H1 (cell line): Measurements from ENCODE around the gene SBF1. TPM values are rescaled to one million over a fixed set of nuclear protein-coding genes. Genes with fewer than 3 reads are reported as not detected.

ENCODE experiments used
- CTCF ChIA-PET: fragments of 300-600 bp; sonication (Branson Sonifier 250); formaldehyde crosslinking; loops from one replicate; lab custom pipeline; 2021; ENCODE audit not compliant: partially characterized antibody; lab: Charles Lee
- POLR2A ChIA-PET: fragments of 300-600 bp; sonication (Branson Sonifier 250); formaldehyde crosslinking; loops from one replicate; lab custom pipeline; 2021; ENCODE audit warnings: inconsistent platforms; ENCODE audit not compliant: partially characterized antibody; lab: Charles Lee
- DNase-seq, 2 experiments: peaks; one replicate each; pipeline versions ENCODE4 v3.0.0 to v3.0.0-alpha.2; 2010 to 2022; ENCODE audit warnings: low spot score in 2 of 2, low read depth in 1 of 2, mixed read lengths in 1 of 2
- FAIRE-seq: peaks from 2 replicates; lab custom pipeline; 2011; peaks lifted over from hg19 to GRCh38; lab: Jason Lieb, UNC
- H2AFZ ChIP-seq: 2 replicates; pipeline ENCODE4 v1.8.1; 2012; ENCODE audit warnings: low read length, inconsistent platforms
- H2AK5ac ChIP-seq: 2 replicates; pipeline ENCODE4 v1.6.1; 2013; ENCODE audit warnings: low read depth, low read length
- H2BK120ac ChIP-seq: replicated peaks from 2 replicates; pipeline ENCODE3; 2013; ENCODE audit warnings: low read depth, low read length, inconsistent platforms
- H2BK12ac ChIP-seq: 2 replicates; pipeline ENCODE4 v1.6.1; 2013; ENCODE audit warnings: low read depth, low read length
- H2BK15ac ChIP-seq: 2 replicates; pipeline ENCODE4 v1.6.1; 2013; ENCODE audit warnings: low read length
- H2BK20ac ChIP-seq: 2 replicates; pipeline ENCODE4 v1.6.1; 2013; ENCODE audit warnings: low read length
- H2BK5ac ChIP-seq: 2 replicates; pipeline ENCODE4 v1.6.1; 2013; ENCODE audit warnings: low read depth, low read length
- H3K14ac ChIP-seq: 2 replicates; pipeline ENCODE4 v1.6.1; 2013; ENCODE audit warnings: inconsistent platforms; ENCODE audit not compliant: insufficient read length
- H3K18ac ChIP-seq: 2 replicates; pipeline ENCODE4 v1.6.1; 2013; ENCODE audit warnings: low read length; ENCODE audit errors: extremely low read depth
- H3K23ac ChIP-seq: 2 replicates; pipeline ENCODE4 v1.6.1; 2013; ENCODE audit warnings: inconsistent platforms; ENCODE audit not compliant: insufficient read length
- H3K23me2 ChIP-seq: 2 replicates; pipeline ENCODE4 v1.6.1; 2013; ENCODE audit warnings: low read depth, low read length
- H3K27ac ChIP-seq: 2 replicates; pipeline ENCODE4 v1.6.1; 2011; ENCODE audit warnings: low read depth, low read length, inconsistent platforms
- H3K27me3 ChIP-seq, 4 experiments: replicated peaks in 1 of 4; 1 replicate in 1 of 4; 2 replicates in 3 of 4; pipeline versions ENCODE4 v1.6.1 to v1.8.1; 2011 to 2013; ENCODE audit warnings: low read length in 3 of 4, mild to moderate bottlenecking in 3 of 4, inconsistent platforms in 2 of 4, mixed read lengths in 2 of 4, moderate library complexity in 1 of 4; ENCODE audit not compliant: control insufficient read depth in 3 of 4, insufficient read depth in 3 of 4; ENCODE audit errors: extremely low read depth in 1 of 4
- H3K36me3 ChIP-seq, 4 experiments: 2 replicates each; pipeline versions ENCODE4 v1.6.1 to v1.8.1; 2011 to 2013; ENCODE audit warnings: mild to moderate bottlenecking in 4 of 4, low read length in 3 of 4, moderate library complexity in 2 of 4, control low read depth in 1 of 4, inconsistent platforms in 1 of 4; ENCODE audit not compliant: insufficient read depth in 4 of 4, control insufficient read depth in 2 of 4
- H3K4ac ChIP-seq: replicated peaks from 2 replicates; pipeline ENCODE3; 2013; ENCODE audit warnings: low read length, low read depth, mixed read lengths, inconsistent platforms; ENCODE audit not compliant: insufficient read length
- H3K4me1 ChIP-seq, 4 experiments: replicated peaks in 1 of 4; 1 replicate in 1 of 4; 2 replicates in 3 of 4; pipeline versions ENCODE4 v1.6.1 to v1.8.1; 2011 to 2013; ENCODE audit warnings: low read length in 3 of 4, inconsistent platforms in 2 of 4, mixed read lengths in 1 of 4; ENCODE audit not compliant: insufficient read depth in 4 of 4, control insufficient read depth in 3 of 4
- H3K4me2 ChIP-seq, 2 experiments: 2 replicates each; pipeline versions ENCODE4 v1.6.1 to v1.8.1; 2011 to 2013; ENCODE audit warnings: low read depth in 2 of 2, low read length in 2 of 2, control low read depth in 1 of 2, inconsistent platforms in 1 of 2, mild to moderate bottlenecking in 1 of 2; ENCODE audit not compliant: insufficient read depth in 1 of 2
- H3K4me3 ChIP-seq, 4 experiments: fragments of 200-600, 300-600 bp in 1 of 4; sonication (generic), shearing (Covaris generic), sonication (Bioruptor Twin) in 1 of 4; 2 replicates each; pipeline versions ENCODE4 v1.5.1 to v1.8.1; 2011 to 2016; ENCODE audit warnings: low read length in 4 of 4, low read depth in 3 of 4, control low read depth in 2 of 4, inconsistent platforms in 2 of 4, mild to moderate bottlenecking in 2 of 4, mixed read lengths in 1 of 4, moderate library complexity in 1 of 4; ENCODE audit not compliant: insufficient read depth in 2 of 4; ENCODE audit errors: extremely low read depth in 1 of 4
- H3K56ac ChIP-seq: replicated peaks from 2 replicates; pipeline ENCODE3; 2013; ENCODE audit warnings: low read depth, mild to moderate bottlenecking, mixed read lengths, low read length, inconsistent platforms; ENCODE audit not compliant: insufficient read length
- H3K79me1 ChIP-seq: 2 replicates; pipeline ENCODE4 v1.6.1; 2013; ENCODE audit warnings: low read depth, low read length, control low read depth
- H3K79me2 ChIP-seq, 2 experiments: 2 replicates each; pipeline versions ENCODE4 v1.6.1 to v1.8.1; 2012 to 2013; ENCODE audit warnings: low read length in 2 of 2, mild to moderate bottlenecking in 2 of 2, inconsistent platforms in 1 of 2; ENCODE audit not compliant: insufficient read depth in 2 of 2, control insufficient read depth in 1 of 2
- H3K9ac ChIP-seq, 4 experiments: replicated peaks in 1 of 4; 1 replicate in 1 of 4; 2 replicates in 3 of 4; pipeline versions ENCODE4 v1.6.1 to v1.8.1; 2011 to 2013; ENCODE audit warnings: low read depth in 3 of 4, low read length in 3 of 4, control low read depth in 2 of 4, mild to moderate bottlenecking in 2 of 4, moderate library complexity in 2 of 4, inconsistent platforms in 1 of 4; ENCODE audit errors: extremely low read depth in 1 of 4
- H3K9me3 ChIP-seq, 2 experiments: 2 replicates each; pipeline versions ENCODE4 v1.6.1 to v1.8.1; 2012 to 2013; ENCODE audit warnings: mild to moderate bottlenecking in 2 of 2, moderate library complexity in 2 of 2, control low read depth in 1 of 2, inconsistent platforms in 1 of 2, low read depth in 1 of 2, low read length in 1 of 2, mixed read lengths in 1 of 2; ENCODE audit not compliant: insufficient read depth in 2 of 2
- H4K20me1 ChIP-seq, 2 experiments: replicated peaks in 1 of 2; 2 replicates each; pipeline versions ENCODE3 to v1.8.1; 2011 to 2013; ENCODE audit warnings: inconsistent platforms in 2 of 2, low read length in 2 of 2, mild to moderate bottlenecking in 1 of 2; ENCODE audit not compliant: insufficient read depth in 2 of 2, control insufficient read depth in 1 of 2
- H4K5ac ChIP-seq: 2 replicates; pipeline ENCODE4 v1.6.1; 2013; ENCODE audit warnings: low read length, low read depth, mixed read lengths, inconsistent platforms; ENCODE audit not compliant: insufficient read length
- H4K8ac ChIP-seq: 2 replicates; pipeline ENCODE4 v1.8.0; 2013; ENCODE audit warnings: mild to moderate bottlenecking, moderate library complexity, low read length, inconsistent platforms; ENCODE audit not compliant: insufficient read depth; ENCODE audit errors: extremely low read depth
- H4K91ac ChIP-seq: replicated peaks from 2 replicates; pipeline ENCODE3; 2013; ENCODE audit warnings: low read length, mixed read lengths, inconsistent platforms; ENCODE audit not compliant: insufficient read length
- ATF2 ChIP-seq: IDR thresholded peaks from 2 replicates; pipeline ENCODE4 v1.6.1; 2012; ENCODE audit warnings: low read length, inconsistent platforms
- BACH1 ChIP-seq: IDR thresholded peaks from 2 replicates; pipeline ENCODE4 v1.6.1; 2012; ENCODE audit warnings: low read length, improper control_type of control experiment
- CEBPB ChIP-seq: IDR thresholded peaks from 2 replicates; pipeline ENCODE4 v1.6.1; 2012; ENCODE audit warnings: low read depth, low read length
- E2F6 ChIP-seq: IDR thresholded peaks from 2 replicates; pipeline ENCODE4 v1.6.1; 2012; ENCODE audit warnings: inconsistent platforms
- FOSL1 ChIP-seq: IDR thresholded peaks from 2 replicates; pipeline ENCODE4 v1.6.1; 2011; ENCODE audit warnings: mild to moderate bottlenecking, low read depth, low read length, moderate library complexity; ENCODE audit not compliant: insufficient read depth
- POLR2AphosphoS5 ChIP-seq: IDR thresholded peaks from 2 replicates; pipeline ENCODE4 v1.6.1; 2011; ENCODE audit warnings: low read depth, low read length
- TAF1 ChIP-seq: IDR thresholded peaks from 2 replicates; pipeline ENCODE4 v1.6.1; 2011; ENCODE audit warnings: mild to moderate bottlenecking, low read depth, low read length
- WGBS, 2 experiments: shearing (Covaris generic) in 1 of 2; methylation state at CpG; one replicate each; pipeline versions ENCODE4 v1.1.6 to v1.1.7; 2013 to 2015; ENCODE audit warnings: low lambda C conversion rate in 2 of 2, mixed read lengths in 2 of 2, inconsistent platforms in 1 of 2, low coverage in 1 of 2, missing lambda C conversion rate in 1 of 2; ENCODE audit not compliant: insufficient replicate concordance in 2 of 2, insufficient coverage in 1 of 2, insufficient read length in 1 of 2; ENCODE audit errors: extremely low coverage in 1 of 2, missing lambda C conversion rate in 1 of 2; 5-methylcytosine and 5-hydroxymethylcytosine counted together
- polyA plus RNA-seq, 7 experiments: library from polyadenylated mRNA; depleted of rRNA in 3 of 7; stranded (reverse) in 5 of 7; unstranded in 2 of 7; fragments of >200 nt in 5 of 7; fragments of 200-250 nt in 2 of 7; gene quantifications; 1 replicate in 5 of 7; 2 replicates in 1 of 7; 4 replicates in 1 of 7; pipeline versions ENCODE4 v1.2.1 to v1.2.3, GENCODE V29; 2011 to 2013; ENCODE audit warnings: missing spikeins in 2 of 7, mixed read lengths in 2 of 7
- total RNA-seq: library from RNA; stranded (reverse); fragmentation: NEBNext Ultra II Directional; extraction: Animal tissue kit (Norgen Biotek cat#: 25700); gene quantifications from 2 replicates; pipeline ENCODE4 v1.2.1, GENCODE V29; 2021

Gene SBF1
- total and polyA plus RNA-seq, 2 of the 8 experiments (the other 6 are each of a cell fraction or from before 2014, with no cell fraction given), result 29.1 to 71.5 TPM

GRCh38 chr22:50422961-50423815 is 51.6 kb downstream of the SBF1 start:
- 91% methylated on average over 21 of the region's 21 CpGs; no CpG with 5 or more reads in 1 of the 2 experiments for WGBS, 2 experiments
- Histone ChIP-seq H2AK5ac (no peak overlapping the region), H3K9me3 (no peaks in the 10 kb centered on the region), H2BK5ac (no peak overlapping the region), H3K27me3 (no peaks in the 10 kb centered on the region), H3K14ac (no peak overlapping the region), H3K4me1 (no peaks in the 10 kb centered on the region), H3K27ac (no peak overlapping the region), H2BK12ac (no peak overlapping the region), H2BK20ac (no peak overlapping the region), H3K4me2 (no peak overlapping the region), H3K36me3 (peaks cover 9 to 33% (median 26%) of the 10 kb centered on the region in 4 experiments), H3K18ac (no peak overlapping the region), H2BK120ac (no peak overlapping the region), H3K4me3 (no peak overlapping the region), H4K91ac (no peak overlapping the region), H4K5ac (no peak overlapping the region), H3K4ac (no peak overlapping the region), H3K79me1 (no peaks in the 10 kb centered on the region), H4K8ac (no peak overlapping the region; the same call in 1 of the 2 replicates), H3K56ac (no peak overlapping the region), H3K23ac (no peak overlapping the region), H4K20me1 (peaks cover 0 to 8% of the 10 kb centered on the region in 2 experiments), H3K79me2 (no peaks in the 10 kb centered on the region), H2AFZ (no peak overlapping the region)
- ChIA-PET POLR2A (no interaction called here), CTCF (interaction anchor here (1.0 to 3.1 kb wide), 2 partner anchors 13 to 23 kb away, joined by 4 to 10 read pairs; no protein-coding TSS in a partner anchor)
- DNase-seq, result no peak
- no peak for TF ChIP-seq E2F6
- TF ChIP-seq FOSL1, result no peak
- TF ChIP-seq POLR2AphosphoS5, result no peak
- no peak for TF ChIP-seq ATF2
- TF ChIP-seq CEBPB, result no peak
- no peak for TF ChIP-seq TAF1
- no peak for TF ChIP-seq BACH1
- TF ChIP-seq, all 59 proteins: peak for 0
- Histone ChIP-seq H3K9ac (no peak overlapping the region), H2BK15ac (no peak overlapping the region), H3K23me2 (no peaks in the 10 kb centered on the region)
- no peak for FAIRE-seq
